ENCODE measurements around the gene OXSR1. TPM values are rescaled to one million over a fixed set of nuclear protein-coding genes. Genes with fewer than 3 reads are reported as not detected.

OXSR1 gene
- total and polyA plus RNA-seq, 10 of the 15 experiments (the other 5 are each of a cell fraction or from before 2014, with no cell fraction given), result 12.4 to 54.6 (median 35.7) TPM

DNA sequence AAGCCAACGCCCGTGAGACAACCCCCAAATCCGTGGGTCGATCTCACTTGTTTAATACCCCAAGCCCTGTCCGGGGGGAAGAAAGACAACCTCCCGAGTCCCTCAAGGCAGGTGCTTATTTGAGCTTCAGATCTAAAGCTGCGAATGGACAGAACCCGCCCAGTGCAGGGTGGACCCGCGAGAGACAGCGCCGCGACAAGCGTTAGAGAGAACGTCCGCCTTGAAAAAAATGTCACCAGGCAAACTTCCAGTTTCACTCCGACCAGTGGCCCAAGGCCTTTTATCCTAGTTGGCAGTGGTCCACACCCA lies 740 bp upstream of the OXSR1 start (continued):
- TF ChIP-seq, protein P1, sequence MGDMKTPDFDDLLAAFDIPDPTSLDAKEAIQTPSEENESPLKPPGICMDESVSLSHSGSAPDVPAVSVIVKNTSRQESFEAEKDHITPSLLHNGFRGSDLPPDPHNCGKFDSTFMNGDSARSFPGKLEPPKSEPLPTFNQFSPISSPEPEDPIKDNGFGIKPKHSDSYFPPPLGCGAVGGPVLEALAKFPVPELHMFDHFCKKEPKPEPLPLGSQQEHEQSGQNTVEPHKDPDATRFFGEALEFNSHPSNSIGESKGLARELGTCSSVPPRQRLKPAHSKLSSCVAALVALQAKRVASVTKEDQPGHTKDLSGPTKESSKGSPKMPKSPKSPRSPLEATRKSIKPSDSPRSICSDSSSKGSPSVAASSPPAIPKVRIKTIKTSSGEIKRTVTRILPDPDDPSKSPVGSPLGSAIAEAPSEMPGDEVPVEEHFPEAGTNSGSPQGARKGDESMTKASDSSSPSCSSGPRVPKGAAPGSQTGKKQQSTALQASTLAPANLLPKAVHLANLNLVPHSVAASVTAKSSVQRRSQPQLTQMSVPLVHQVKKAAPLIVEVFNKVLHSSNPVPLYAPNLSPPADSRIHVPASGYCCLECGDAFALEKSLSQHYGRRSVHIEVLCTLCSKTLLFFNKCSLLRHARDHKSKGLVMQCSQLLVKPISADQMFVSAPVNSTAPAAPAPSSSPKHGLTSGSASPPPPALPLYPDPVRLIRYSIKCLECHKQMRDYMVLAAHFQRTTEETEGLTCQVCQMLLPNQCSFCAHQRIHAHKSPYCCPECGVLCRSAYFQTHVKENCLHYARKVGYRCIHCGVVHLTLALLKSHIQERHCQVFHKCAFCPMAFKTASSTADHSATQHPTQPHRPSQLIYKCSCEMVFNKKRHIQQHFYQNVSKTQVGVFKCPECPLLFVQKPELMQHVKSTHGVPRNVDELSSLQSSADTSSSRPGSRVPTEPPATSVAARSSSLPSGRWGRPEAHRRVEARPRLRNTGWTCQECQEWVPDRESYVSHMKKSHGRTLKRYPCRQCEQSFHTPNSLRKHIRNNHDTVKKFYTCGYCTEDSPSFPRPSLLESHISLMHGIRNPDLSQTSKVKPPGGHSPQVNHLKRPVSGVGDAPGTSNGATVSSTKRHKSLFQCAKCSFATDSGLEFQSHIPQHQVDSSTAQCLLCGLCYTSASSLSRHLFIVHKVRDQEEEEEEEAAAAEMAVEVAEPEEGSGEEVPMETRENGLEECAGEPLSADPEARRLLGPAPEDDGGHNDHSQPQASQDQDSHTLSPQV (IDR thresholded peaks at IDR 0.05), result no peak
- TF ChIP-seq, protein P2, sequence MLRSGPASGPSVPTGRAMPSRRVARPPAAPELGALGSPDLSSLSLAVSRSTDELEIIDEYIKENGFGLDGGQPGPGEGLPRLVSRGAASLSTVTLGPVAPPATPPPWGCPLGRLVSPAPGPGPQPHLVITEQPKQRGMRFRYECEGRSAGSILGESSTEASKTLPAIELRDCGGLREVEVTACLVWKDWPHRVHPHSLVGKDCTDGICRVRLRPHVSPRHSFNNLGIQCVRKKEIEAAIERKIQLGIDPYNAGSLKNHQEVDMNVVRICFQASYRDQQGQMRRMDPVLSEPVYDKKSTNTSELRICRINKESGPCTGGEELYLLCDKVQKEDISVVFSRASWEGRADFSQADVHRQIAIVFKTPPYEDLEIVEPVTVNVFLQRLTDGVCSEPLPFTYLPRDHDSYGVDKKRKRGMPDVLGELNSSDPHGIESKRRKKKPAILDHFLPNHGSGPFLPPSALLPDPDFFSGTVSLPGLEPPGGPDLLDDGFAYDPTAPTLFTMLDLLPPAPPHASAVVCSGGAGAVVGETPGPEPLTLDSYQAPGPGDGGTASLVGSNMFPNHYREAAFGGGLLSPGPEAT (IDR thresholded peaks at IDR 0.05; ENCODE audit: low read depth), result no peak; the same call in 1 of the 2 replicates
- TF ChIP-seq TCF3 (IDR thresholded peaks at IDR 0.05; ENCODE audit: borderline replicate concordance, insufficient read depth, low read depth, low read length) (peak; percentile 26; the same call in 1 of the 2 replicates), ZZZ3 (IDR thresholded peaks at IDR 0.05; ENCODE audit: control insufficient read depth, insufficient read length, low read depth) (no peak), LARP7 (IDR thresholded peaks at IDR 0.05) (peak; percentile 42; the same call in 1 of the 2 replicates), SIN3A (IDR thresholded peaks at IDR 0.05; ENCODE audit: low read depth, low read length) (0 out of 2 replicates have a peak, but pooled peaks have one; percentile 23), TAF1 (IDR thresholded peaks at IDR 0.05; ENCODE audit: borderline replicate concordance, low read depth, low read length) (peak; percentile 58; the same call in 1 of the 2 replicates), SMAD5 (IDR thresholded peaks at IDR 0.05; ENCODE audit: low read depth) (peak; percentile 77), IRF4 (IDR thresholded peaks at IDR 0.05; ENCODE audit: low read depth, low read length) (no peak)
- TF ChIP-seq, protein P3, sequence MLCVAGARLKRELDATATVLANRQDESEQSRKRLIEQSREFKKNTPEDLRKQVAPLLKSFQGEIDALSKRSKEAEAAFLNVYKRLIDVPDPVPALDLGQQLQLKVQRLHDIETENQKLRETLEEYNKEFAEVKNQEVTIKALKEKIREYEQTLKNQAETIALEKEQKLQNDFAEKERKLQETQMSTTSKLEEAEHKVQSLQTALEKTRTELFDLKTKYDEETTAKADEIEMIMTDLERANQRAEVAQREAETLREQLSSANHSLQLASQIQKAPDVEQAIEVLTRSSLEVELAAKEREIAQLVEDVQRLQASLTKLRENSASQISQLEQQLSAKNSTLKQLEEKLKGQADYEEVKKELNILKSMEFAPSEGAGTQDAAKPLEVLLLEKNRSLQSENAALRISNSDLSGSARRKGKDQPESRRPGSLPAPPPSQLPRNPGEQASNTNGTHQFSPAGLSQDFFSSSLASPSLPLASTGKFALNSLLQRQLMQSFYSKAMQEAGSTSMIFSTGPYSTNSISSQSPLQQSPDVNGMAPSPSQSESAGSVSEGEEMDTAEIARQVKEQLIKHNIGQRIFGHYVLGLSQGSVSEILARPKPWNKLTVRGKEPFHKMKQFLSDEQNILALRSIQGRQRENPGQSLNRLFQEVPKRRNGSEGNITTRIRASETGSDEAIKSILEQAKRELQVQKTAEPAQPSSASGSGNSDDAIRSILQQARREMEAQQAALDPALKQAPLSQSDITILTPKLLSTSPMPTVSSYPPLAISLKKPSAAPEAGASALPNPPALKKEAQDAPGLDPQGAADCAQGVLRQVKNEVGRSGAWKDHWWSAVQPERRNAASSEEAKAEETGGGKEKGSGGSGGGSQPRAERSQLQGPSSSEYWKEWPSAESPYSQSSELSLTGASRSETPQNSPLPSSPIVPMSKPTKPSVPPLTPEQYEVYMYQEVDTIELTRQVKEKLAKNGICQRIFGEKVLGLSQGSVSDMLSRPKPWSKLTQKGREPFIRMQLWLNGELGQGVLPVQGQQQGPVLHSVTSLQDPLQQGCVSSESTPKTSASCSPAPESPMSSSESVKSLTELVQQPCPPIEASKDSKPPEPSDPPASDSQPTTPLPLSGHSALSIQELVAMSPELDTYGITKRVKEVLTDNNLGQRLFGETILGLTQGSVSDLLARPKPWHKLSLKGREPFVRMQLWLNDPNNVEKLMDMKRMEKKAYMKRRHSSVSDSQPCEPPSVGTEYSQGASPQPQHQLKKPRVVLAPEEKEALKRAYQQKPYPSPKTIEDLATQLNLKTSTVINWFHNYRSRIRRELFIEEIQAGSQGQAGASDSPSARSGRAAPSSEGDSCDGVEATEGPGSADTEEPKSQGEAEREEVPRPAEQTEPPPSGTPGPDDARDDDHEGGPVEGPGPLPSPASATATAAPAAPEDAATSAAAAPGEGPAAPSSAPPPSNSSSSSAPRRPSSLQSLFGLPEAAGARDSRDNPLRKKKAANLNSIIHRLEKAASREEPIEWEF (IDR thresholded peaks at IDR 0.05; ENCODE audit: insufficient replicate concordance, low read depth, low read length), result no peak
- TF ChIP-seq, protein P4, sequence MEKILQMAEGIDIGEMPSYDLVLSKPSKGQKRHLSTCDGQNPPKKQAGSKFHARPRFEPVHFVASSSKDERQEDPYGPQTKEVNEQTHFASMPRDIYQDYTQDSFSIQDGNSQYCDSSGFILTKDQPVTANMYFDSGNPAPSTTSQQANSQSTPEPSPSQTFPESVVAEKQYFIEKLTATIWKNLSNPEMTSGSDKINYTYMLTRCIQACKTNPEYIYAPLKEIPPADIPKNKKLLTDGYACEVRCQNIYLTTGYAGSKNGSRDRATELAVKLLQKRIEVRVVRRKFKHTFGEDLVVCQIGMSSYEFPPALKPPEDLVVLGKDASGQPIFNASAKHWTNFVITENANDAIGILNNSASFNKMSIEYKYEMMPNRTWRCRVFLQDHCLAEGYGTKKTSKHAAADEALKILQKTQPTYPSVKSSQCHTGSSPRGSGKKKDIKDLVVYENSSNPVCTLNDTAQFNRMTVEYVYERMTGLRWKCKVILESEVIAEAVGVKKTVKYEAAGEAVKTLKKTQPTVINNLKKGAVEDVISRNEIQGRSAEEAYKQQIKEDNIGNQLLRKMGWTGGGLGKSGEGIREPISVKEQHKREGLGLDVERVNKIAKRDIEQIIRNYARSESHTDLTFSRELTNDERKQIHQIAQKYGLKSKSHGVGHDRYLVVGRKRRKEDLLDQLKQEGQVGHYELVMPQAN (conservative IDR thresholded peaks at IDR 0.05), result peak; percentile 61; the same call in 1 of the 2 replicates
- TF ChIP-seq, protein P5, sequence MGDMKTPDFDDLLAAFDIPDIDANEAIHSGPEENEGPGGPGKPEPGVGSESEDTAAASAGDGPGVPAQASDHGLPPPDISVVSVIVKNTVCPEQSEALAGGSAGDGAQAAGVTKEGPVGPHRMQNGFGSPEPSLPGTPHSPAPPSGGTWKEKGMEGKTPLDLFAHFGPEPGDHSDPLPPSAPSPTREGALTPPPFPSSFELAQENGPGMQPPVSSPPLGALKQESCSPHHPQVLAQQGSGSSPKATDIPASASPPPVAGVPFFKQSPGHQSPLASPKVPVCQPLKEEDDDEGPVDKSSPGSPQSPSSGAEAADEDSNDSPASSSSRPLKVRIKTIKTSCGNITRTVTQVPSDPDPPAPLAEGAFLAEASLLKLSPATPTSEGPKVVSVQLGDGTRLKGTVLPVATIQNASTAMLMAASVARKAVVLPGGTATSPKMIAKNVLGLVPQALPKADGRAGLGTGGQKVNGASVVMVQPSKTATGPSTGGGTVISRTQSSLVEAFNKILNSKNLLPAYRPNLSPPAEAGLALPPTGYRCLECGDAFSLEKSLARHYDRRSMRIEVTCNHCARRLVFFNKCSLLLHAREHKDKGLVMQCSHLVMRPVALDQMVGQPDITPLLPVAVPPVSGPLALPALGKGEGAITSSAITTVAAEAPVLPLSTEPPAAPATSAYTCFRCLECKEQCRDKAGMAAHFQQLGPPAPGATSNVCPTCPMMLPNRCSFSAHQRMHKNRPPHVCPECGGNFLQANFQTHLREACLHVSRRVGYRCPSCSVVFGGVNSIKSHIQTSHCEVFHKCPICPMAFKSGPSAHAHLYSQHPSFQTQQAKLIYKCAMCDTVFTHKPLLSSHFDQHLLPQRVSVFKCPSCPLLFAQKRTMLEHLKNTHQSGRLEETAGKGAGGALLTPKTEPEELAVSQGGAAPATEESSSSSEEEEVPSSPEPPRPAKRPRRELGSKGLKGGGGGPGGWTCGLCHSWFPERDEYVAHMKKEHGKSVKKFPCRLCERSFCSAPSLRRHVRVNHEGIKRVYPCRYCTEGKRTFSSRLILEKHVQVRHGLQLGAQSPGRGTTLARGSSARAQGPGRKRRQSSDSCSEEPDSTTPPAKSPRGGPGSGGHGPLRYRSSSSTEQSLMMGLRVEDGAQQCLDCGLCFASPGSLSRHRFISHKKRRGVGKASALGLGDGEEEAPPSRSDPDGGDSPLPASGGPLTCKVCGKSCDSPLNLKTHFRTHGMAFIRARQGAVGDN (IDR thresholded peaks at IDR 0.05), result peak; percentile 87

Data from GM12878 (cell line).